HUES64 (cell line): Measurements from ENCODE around the gene BCL2.
A peak's percentile ranks its signal among the peaks of the same experiment; 100 is the strongest.

Source experiments
- H3K27ac ChIP-seq: 2 replicates; pipeline ENCODE4 v1.7.0; 2013; ENCODE audit warnings: low read depth, low read length, inconsistent platforms
- H3K27me3 ChIP-seq: 2 replicates; pipeline ENCODE4 v1.6.1; 2013; ENCODE audit warnings: mild to moderate bottlenecking, low read length; ENCODE audit not compliant: insufficient read depth
- H3K36me3 ChIP-seq: 2 replicates; pipeline ENCODE4 v1.6.1; 2013; ENCODE audit warnings: mild to moderate bottlenecking, low read length; ENCODE audit not compliant: insufficient read depth
- H3K4me1 ChIP-seq: 2 replicates; pipeline ENCODE4 v1.6.1; 2013; ENCODE audit warnings: mild to moderate bottlenecking, low read length, moderate library complexity; ENCODE audit not compliant: insufficient read depth
- H3K4me3 ChIP-seq: 2 replicates; pipeline ENCODE4 v1.5.1; 2013; ENCODE audit warnings: mild to moderate bottlenecking, low read length, moderate library complexity
- H3K9ac ChIP-seq: 2 replicates; pipeline ENCODE4 v1.6.1; 2013; ENCODE audit warnings: mild to moderate bottlenecking, low read depth, low read length
- H3K9me3 ChIP-seq: 2 replicates; pipeline ENCODE4 v1.6.1; 2013; ENCODE audit warnings: low read depth, low read length; ENCODE audit not compliant: insufficient read depth
- WGBS: fragments of 150-250, 120-280 bp; methylation state at CpG from one replicate; pipeline ENCODE4 v1.1.7; 2013; ENCODE audit warnings: missing lambda C conversion rate; 5-methylcytosine and 5-hydroxymethylcytosine counted together

The BCL2 gene

GRCh38 chr18:63138436-63139340 lies 180.9 kb downstream of the BCL2 start:
- Histone ChIP-seq H3K27ac (peak overlapping the region; percentile 62; the same call in 1 of the 2 replicates), H3K9me3 (no peaks in the 10 kb centered on the region), H3K9ac (no peak overlapping the region), H3K36me3 (no peaks in the 10 kb centered on the region), H3K27me3 (no peaks in the 10 kb centered on the region), H3K4me3 (peak overlapping the region; percentile 16; the same call in 1 of the 2 replicates), H3K4me1 (peaks cover 14% of the 10 kb centered on the region)
- WGBS, result 69% methylated on average over 9 of the region's 10 CpGs

- Histone ChIP-seq H3K9ac (no peak overlapping the region), H3K27me3 (no peaks in the 10 kb centered on the region), H3K9me3 (no peaks in the 10 kb centered on the region), H3K4me1 (peaks cover 14% of the 10 kb centered on the region), H3K36me3 (no peaks in the 10 kb centered on the region), H3K4me3 (peak overlapping the region; percentile 16; the same call in 1 of the 2 replicates), H3K27ac (peak overlapping the region; percentile 9; the same call in 1 of the 2 replicates)
- 89% methylated on average over 11 of the region's 12 CpGs for WGBS
These were observed 181.6 kb downstream of the BCL2 start for GRCh38 chr18:63137999-63138435.

DNA sequence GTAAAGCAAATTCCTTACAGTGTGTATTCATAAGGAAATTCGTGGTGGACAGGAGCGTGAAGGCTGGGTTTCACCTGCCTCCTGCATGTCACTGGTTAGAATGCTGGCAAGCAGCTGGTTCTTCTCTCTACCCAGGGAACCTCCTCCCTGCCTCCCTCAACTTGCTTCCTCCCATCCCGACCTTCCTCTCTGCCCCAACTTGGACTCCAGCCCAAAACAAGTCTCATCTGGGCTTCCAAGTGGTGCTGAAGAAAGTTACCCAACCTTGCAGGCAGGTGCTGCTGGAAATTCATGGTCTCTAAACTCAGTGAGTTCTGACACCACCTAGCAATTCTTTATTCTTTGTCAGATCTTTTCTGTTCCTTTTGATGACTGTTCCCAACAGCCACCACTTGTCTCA lies 184.5 kb downstream of the BCL2 start:
- no peaks in the 10 kb centered on the region for H3K9me3 ChIP-seq
- 90% methylated on average over 3 of the region's 3 CpGs for WGBS
- no peaks in the 10 kb centered on the region for H3K27me3 ChIP-seq
- H3K9ac ChIP-seq, result no peak overlapping the region
- no peaks in the 10 kb centered on the region for H3K36me3 ChIP-seq
- H3K4me1 ChIP-seq, result peaks cover 14% of the 10 kb centered on the region
- H3K27ac ChIP-seq, result no peak overlapping the region
- no peak overlapping the region for H3K4me3 ChIP-seq

GRCh38 chr18:63132819-63133200 lies 186.8 kb downstream of the BCL2 start:
- H3K9ac ChIP-seq, result no peak overlapping the region
- H3K27ac ChIP-seq, result no peak overlapping the region
- H3K36me3 ChIP-seq, result no peaks in the 10 kb centered on the region
- WGBS, result 97% methylated on average over 8 of the region's 8 CpGs
- H3K4me1 ChIP-seq, result no peaks in the 10 kb centered on the region; the same call in 1 of the 2 replicates
- H3K27me3 ChIP-seq, result no peaks in the 10 kb centered on the region
- no peaks in the 10 kb centered on the region for H3K9me3 ChIP-seq
- no peak overlapping the region for H3K4me3 ChIP-seq

DNA sequence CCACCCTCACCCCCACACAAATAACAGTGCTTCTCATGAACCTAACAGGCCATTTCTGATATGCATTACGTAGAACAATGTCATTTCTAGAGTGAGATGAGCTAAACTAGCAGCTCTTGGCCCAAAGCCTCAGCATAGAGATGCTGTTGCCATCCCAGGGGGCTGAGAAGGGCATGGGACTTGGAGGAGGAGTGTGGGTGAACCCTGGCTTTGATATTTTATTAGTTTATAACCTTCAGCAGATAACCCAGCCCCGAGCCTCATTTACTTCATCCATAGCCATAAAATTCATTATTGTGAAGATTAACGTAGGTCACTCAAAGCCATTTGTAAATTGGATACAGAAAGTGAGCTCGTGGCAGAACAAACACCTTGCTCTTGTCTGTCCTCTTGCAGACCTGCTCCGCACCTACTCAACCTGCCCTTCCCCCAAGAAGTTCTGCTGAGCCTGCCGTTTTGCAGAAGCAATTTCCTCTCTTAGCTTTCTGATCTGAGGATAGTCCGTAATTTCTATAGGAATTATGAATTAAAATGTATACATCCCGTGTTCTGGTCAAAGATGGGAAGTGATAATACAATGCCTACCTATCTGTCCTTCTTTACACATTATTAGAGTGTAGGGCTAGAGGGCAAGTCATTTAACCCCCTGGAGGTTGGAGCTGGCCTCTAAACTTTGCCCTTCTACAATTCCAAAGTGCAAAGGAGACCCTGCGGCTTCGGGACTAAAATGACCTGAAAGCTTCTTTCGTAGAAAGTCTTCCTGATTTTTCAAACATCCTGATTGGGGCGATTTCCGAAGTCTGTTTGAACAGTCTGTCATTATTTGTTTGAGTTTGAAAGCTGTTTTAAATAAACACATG lies 187.4 kb downstream of the BCL2 start:
- H3K9me3 ChIP-seq, result no peaks in the 10 kb centered on the region
- WGBS, result 91% methylated on average over 10 of the region's 13 CpGs
- no peaks in the 10 kb centered on the region for H3K36me3 ChIP-seq
- H3K27ac ChIP-seq, result no peak overlapping the region
- H3K9ac ChIP-seq, result no peak overlapping the region
- no peaks in the 10 kb centered on the region; the same call in 1 of the 2 replicates for H3K4me1 ChIP-seq
- no peak overlapping the region for H3K4me3 ChIP-seq
- H3K27me3 ChIP-seq, result no peaks in the 10 kb centered on the region

DNA sequence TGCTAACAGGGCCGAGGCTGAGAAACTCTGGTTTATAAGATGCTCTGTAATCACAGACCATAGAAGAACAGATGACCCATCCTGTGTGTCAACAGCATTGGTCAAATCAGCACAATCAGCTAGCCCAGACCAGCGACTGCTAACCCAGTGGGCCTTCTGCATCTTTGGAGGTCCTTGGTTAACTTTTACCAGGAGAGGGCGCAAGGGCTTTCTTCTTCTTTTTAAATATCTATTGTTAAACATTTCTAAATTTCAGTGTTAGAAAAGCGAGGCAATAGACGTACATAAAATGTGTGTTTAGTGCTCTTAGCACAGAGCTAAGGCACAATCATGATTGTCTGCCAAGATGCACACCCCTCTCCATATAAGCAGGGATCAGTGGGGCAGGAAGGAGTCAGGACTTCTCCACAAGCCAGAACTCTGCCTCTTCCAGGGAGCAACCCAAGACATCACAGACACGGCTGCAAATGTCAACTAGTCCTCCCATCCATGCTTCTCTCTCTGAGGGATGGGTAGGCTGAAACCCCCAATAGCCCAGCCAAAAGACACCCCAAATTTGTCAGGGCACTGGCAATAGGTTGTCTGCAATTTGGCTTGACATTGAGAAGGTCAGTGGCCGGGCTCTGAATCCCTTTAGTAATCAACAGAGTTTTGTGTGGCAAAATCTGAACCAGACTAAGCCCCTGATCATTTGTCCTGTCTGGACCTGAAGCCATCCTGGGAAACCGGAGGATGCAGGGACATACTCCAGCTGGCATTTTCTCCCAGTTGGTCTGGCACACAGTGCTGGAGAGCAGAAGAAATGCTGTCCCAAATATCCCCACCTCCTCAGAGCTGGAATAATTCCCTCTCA lies 188.2 kb downstream of the BCL2 start:
- H3K4me3 ChIP-seq, result no peak overlapping the region
- WGBS, result 73% methylated on average over 7 of the region's 8 CpGs
- no peaks in the 10 kb centered on the region; the same call in 1 of the 2 replicates for H3K4me1 ChIP-seq
- H3K9me3 ChIP-seq, result no peaks in the 10 kb centered on the region
- H3K27me3 ChIP-seq, result no peaks in the 10 kb centered on the region
- H3K36me3 ChIP-seq, result no peaks in the 10 kb centered on the region
- H3K9ac ChIP-seq, result no peak overlapping the region
- H3K27ac ChIP-seq, result no peak overlapping the region

DNA sequence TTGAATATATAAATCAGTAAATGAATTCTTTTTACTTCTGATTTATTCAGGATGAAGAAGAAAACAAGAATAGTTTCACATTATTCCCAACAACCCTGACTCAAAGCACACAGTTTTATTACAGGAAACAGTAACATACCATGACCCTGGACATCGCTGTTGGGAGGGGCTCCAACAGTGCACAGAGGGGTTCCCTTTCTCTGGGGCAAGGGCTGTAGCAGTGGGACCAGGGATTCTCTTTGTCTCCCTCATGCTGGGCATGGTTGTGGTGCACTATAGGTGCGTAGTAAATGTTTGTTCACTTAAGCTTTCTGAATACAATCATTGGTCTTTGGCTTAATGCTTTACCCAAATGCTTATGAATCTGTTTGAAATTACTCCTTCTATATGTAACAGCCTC lies 189.4 kb downstream of the BCL2 start:
- H3K36me3 ChIP-seq, result no peaks in the 10 kb centered on the region
- no peak overlapping the region for H3K27ac ChIP-seq
- H3K4me3 ChIP-seq, result no peak overlapping the region
- WGBS, result 91% methylated on average over 2 of the region's 2 CpGs
- no peak overlapping the region for H3K9ac ChIP-seq
- H3K27me3 ChIP-seq, result no peaks in the 10 kb centered on the region
- H3K9me3 ChIP-seq, result no peaks in the 10 kb centered on the region
- no peaks in the 10 kb centered on the region; the same call in 1 of the 2 replicates for H3K4me1 ChIP-seq

- H3K27ac ChIP-seq, result no peak overlapping the region
- no peaks in the 10 kb centered on the region for H3K36me3 ChIP-seq
- H3K27me3 ChIP-seq, result no peaks in the 10 kb centered on the region
- H3K9ac ChIP-seq, result no peak overlapping the region
- H3K4me3 ChIP-seq, result no peak overlapping the region
- 89% methylated on average over 9 of the region's 9 CpGs for WGBS
- no peaks in the 10 kb centered on the region; the same call in 1 of the 2 replicates for H3K4me1 ChIP-seq
- H3K9me3 ChIP-seq, result no peaks in the 10 kb centered on the region
These were observed 191.2 kb downstream of the BCL2 start for GRCh38 chr18:63128237-63128974.

DNA sequence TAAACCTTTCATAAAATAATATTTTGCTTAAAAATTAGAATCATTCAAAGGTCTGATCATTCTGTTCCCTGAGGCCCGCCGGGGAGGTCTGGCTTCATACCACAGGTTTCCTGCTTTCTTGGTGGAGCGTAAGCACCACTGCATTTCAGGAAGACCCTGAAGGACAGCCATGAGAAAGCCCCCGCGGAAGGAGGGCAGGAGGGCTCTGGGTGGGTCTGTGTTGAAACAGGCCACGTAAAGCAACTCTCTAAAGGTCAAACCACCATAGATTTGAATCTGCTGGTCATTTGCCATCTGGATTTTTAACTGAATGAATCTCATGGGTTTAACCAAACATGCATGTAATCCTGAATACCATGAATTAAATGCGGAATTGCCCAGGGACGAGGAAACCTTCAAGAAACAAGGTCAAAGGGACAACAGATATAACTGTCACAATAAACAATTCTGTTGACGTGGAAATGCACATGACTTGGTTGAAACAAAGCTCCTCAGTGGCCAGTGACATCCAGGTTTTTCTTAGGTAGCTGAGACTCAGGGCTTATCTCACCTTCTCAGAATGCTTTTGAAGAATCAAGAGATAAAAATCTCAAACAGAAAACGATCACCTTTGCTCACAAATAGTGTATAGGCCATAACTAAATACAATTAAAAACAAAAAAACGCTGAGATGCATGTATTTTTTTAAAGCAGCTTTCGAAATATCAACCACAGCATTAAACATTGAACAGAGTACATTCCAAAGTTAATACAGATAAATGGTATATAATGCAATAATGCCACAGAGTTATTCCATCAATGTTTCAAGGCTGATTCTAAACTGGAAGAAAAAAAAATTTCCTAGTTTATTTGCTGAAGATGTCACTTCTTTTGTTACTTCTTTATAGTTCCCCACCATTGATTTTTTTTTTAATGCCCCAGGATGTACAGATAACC lies 193.2 kb downstream of the BCL2 start:
- H3K36me3 ChIP-seq, result no peaks in the 10 kb centered on the region
- H3K4me3 ChIP-seq, result no peak overlapping the region
- H3K9ac ChIP-seq, result no peak overlapping the region
- no peak overlapping the region for H3K27ac ChIP-seq
- no peaks in the 10 kb centered on the region for H3K9me3 ChIP-seq
- H3K27me3 ChIP-seq, result no peaks in the 10 kb centered on the region
- 92% methylated on average over 11 of the region's 12 CpGs for whole genome bisulfite sequencing
- H3K4me1 ChIP-seq, result no peaks in the 10 kb centered on the region; the same call in 1 of the 2 replicates
